GM21360 (cell line): ENCODE measurements around the gene NELL2.
"Not testable (repeated sequence)": the region's sequence is repeated elsewhere in the genome, so short reads cannot be mapped to it uniquely, and the experiment has no call there.

Experiments
- ATAC-seq: cut with Tn5 transposase; IDR thresholded peaks from one replicate; pipeline ENCODE4 v1.9.1; 2021; ENCODE audit warnings: mild to moderate bottlenecking, moderate library complexity; ENCODE audit not compliant: unreplicated experiment

Gene NELL2

DNA sequence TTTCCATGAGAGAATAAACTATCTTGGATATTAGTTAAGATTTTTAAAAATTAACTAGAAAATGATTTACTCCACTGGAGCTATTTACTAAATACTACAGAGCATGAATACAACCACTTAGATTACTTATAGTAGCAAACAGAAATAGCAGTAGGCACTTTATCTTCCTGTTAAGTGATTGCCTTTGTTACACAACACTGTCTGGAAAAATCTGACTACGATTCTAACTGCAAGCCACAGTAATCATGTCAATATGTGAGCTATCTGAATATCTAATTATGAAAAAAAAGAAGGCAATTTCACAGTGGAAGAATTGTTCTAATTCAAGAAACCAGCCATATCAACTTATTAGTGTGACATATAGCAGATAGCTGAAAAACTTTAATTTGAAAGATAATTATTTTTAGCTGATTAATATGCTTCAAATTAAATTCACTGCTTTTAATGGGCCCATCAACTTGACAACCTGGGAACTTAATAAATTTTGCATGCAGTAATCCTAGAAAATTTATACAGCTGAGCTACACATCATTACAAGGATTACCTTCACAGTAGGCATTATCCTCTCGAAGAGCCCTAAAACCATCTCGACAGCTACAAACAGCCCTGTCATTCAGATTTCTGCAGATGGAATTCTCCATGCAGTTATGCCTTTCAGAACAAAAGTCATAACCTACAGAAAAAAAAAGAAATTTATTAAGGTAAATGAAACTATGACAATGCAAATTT is 172.8 kb downstream of the NELL2 start:
- no peak for ATAC-seq

DNA sequence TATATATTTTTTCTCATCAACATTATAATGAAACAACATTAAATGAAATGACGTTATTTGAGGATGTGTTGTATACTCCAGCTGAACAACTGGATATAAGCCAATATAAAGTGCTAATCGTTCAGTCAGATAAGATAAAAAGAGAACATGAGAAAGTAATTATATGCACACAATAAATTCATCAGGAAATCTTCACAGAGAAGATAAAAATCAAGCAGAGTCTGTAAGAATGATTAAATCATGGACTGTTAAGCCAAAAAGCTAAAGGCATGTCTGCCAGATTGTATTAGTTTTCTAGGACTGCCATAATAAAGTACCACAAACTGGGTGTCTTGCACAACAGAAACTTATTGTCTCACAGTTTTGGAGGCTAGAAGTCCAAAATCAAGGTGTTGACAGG is 178.6 kb downstream of the NELL2 start:
- ATAC-seq = no peak

DNA sequence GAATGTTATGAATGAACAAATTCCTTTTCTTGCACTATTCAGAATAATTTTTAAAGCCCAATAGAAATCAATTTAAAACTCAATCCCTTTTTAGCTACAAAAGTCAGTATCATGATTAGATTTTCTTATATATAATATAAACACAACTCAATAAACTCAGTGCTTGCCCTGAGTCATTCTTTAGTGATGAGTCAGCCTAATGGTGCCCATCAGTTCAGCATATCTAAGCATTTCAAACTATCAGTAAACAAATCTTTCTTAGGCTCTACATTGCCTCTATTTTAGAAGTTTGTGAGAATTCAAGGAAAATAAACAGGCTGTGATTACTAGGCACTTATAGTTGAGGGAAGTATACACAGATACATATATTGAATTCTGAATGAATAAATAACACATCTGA is 179.6 kb downstream of the NELL2 start:
- ATAC-seq = no peak

DNA sequence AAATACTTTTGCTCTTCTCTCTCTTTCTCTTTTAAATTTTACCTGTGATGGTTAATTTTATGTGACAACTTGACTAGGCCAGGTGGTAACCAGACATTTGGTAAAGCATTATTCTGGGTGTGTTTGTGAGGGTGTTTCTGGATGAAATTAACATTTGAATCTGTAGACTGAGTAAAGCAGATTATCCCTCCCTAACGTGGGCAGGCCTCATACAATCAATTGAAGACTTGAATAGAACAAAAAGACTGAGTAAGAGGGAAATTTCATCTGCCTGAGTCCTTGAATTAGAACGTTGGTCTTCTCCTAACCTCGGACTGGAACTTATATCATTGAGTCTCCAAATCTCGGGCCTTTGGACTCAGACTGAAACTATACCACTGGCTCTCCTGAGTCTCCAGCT is 182.1 kb downstream of the NELL2 start:
- no peak for ATAC-seq

DNA sequence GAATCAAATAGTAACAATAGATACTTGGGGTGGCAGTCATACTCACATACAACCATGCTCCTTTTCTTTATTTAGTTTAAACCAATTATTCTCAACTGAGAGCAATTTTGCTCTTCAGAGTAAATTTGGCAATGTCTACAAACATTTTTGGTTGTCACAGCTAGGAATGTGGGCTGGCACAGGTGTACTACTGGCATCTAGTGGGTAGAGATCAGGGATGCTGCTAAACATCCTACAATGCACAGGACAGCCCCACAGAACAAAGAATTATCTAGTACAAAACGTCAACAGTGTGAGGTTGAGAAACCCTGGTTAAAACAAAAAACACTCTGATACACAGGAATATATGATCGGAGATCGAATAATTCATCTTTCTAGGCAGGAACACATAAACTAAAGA is 186.5 kb downstream of the NELL2 start:
- ATAC-seq = no peak

DNA sequence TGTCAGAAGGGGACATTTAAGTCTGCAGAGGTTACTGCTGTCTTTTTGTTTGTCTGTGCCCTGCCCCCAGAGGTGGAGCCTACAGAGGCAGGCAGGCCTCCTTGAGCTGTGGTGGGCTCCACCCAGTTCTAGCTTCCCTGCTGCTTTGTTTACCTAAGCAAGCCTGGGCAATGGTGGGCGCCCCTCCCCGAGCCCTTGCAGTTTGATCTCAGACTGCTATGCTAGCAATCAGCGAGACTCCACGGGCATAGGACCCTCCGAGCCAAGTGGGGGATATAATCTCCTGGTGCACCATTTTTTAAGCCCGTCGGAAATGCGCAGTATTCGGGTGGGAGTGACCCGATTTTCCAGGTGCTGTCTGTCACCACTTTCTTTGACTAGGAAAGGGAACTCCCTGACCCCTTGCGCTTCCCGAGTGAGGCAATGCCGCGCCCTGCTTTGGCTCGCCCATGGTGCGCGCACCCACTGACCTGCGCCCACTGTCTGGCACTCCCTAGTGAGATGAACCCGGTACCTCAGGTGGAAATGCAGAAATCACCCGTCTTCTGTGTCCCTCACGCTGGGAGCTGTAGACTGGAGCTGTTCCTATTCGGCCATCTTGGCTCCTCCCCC is 189.2 kb downstream of the NELL2 start:
- ATAC-seq = not testable (repeated sequence)

DNA sequence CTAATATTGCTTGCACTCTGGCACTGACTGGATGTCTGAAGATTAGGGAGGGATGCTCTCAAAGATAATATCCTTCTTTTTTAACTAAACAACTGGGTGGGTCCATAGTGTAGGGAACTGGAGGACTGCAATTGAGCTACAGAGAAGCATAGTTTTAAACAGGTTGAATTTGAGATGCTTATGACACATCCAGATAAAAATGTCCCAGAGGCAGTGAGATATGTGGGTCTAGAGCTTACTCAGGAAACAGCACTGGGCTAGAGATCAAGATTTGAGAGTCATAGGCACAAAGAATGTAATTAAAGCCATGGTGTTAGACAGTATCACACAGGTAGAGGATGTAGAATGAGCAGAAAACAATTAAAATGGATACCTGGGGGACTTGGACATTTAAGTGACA is 198.4 kb downstream of the NELL2 start:
- ATAC-seq = no peak

DNA sequence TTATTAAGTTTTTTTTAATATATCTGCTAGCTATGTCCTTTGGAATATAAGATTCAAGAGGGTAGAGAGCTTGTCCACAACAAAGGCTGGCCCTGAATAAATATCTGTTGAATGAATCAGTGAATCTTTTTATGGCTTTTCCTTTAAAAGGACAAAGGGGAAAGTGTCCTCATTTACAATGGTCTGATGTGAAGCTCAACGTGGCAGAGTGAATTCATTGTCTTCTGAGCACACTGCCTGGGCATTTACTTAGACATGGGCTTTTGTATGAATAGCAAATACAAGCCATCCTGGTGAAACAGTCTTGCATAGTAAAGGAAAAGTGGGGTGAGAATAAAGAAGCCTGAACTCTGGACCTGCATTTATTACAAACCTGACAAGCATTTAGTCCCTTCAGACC is 201.2 kb downstream of the NELL2 start:
- ATAC-seq = no peak

DNA sequence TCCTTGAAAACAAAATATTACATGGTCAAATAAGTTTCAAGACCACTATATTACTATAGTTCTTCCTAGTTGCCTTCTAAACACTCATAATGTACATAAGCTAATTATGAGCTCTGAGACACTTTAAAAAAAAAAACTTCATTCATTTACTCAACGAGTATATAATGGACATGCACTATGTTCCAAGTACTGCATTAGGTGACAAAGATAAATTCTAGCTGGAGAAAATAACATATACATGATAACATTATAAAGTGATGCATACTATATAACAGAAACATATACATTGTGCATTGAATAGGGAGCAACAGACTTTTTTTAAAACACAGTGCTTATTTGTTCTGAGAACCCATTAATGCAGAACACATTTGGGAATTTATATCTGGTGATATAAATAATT is 202.3 kb downstream of the NELL2 start:
- ATAC-seq = no peak

DNA sequence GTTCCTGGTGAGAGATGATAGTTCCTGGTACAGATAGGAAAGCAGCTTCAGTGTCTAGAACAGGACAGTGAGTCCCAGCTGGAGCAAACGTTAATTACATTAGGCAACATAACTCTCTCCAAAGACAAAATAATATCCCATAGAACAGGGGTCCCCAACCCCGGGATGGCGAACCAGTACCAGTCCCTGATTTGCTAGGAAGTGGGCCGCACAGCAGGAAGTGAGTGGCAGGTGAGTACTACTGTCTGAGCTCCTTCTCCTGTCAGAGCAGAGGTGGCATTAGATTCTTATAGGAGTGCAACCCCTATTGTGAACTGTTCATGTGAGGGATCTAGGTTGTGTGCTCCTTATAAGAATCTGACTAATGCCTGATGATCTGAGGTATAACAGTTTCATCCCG is 204.1 kb downstream of the NELL2 start:
- no peak for ATAC-seq

DNA sequence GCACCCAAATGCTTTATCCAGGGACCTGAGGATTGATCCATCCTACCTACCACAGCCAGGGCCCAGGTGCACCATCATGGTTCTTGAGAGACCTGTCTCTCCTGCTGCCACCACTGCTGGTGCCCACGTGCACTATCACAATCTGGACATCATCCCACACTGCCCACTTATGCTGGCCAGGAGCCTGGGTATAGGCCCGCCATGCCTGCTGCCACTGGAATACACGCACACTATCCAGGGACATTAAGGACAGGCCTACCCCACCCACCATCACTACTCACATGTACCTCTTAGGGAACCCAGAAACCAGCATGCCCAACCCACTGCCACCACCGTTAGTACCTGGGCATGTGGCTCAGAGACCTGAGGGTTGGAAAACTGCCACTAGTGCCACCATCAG is 207.7 kb downstream of the NELL2 start:
- ATAC-seq = no peak

DNA sequence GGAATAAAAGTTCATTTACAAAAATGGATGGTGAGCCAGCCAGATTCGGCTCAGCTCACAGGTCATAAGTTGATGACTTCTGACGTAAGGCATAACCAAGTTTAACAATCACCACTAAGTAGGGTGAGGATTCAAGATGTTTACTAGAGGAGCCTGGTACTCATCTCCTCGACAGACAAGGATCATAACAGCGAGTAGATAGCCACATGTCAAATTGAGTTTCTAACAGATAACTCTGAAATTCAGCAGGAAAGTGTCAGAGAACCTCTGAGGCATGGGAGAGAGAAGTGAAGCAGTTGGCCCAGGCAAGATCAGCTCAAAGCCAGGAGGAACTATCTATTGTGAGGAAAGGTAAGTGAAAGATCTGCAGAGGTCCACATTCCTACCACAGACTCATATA is 208.7 kb downstream of the NELL2 start:
- ATAC-seq = no peak

DNA sequence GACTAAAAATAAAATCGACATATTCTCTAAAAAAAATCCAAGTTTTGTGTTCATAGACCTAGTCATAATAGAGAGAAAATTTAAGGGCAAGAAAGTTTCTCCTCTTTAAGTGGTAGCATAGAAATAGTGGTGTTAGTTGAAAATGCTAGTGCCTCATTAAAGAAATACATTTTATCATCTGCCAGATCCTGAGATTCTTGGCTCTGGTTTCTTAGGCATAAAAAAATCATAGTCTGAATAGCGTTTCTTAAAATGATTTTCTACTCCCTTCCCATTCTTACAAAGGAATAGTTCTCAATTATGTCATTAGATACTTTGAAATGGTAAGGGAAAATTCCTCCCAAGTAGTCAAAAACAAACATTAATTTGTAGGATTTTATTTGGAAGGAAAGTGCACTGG is 212.8 kb downstream of the NELL2 start:
- no peak for ATAC-seq

DNA sequence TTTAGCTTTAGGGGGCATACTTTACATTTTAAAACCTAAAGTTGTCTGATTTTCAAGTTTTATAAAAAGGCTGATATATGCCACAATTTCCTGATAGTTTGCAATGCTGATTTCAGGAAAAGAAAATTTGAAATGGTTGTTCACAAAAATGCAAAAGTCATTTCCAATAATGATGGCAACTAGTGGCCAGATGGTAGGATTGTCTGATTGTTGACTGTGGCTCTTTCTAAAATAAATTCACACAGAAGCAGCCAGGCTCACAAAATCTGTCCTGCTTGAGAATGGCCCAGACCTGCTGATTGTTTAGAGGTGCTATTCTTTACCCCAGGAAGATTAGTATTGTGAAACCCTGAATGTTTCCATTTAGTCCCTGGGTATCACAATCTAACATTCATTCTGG is 220.3 kb downstream of the NELL2 start:
- no peak for ATAC-seq

DNA sequence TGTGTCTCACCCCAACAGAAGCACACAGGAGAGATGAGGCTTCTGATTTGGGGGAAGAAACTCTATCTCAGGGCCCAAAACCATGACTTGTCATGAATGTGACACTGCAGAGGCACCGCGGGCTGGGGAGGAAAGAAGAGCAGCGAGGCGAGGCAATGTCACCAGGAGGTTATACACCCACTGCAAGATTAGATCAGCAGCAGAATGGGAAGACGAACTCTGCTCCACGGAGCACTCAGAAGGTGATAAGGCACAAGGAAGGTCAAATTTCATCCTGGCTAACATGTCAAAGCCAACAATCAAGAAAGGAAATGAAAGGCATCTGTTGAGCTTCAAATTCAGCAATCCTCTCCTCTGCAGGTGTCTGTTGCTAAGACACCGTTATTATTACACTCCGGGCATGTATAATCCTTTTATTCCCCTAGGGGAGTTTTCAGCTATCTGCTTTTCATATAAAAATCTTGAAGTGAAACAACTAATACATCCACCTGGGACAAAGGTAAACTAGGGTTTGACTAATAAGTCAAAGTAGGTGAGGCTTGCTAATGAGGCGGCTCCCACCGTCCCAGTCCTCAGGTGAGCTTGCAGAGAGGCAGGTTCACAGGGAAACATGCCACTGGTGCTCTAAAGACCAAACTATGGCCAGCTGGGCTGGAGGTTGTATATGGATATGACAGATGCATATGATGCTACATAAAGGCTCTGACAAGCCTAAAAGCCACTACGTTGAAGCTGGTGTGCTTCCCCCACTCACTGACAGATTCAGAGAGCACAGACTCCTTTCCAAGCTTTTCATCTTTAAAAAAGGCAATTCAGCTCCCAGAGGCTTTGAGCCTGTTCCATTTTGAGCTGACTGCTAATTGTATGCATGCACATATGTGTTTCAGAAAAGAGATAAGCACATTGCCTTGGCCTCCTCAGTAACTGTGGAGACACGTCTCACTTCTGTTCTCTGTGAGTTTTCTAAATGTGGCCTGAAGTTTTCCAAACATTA is 221.2 kb downstream of the NELL2 start:
- ATAC-seq = no peak

DNA sequence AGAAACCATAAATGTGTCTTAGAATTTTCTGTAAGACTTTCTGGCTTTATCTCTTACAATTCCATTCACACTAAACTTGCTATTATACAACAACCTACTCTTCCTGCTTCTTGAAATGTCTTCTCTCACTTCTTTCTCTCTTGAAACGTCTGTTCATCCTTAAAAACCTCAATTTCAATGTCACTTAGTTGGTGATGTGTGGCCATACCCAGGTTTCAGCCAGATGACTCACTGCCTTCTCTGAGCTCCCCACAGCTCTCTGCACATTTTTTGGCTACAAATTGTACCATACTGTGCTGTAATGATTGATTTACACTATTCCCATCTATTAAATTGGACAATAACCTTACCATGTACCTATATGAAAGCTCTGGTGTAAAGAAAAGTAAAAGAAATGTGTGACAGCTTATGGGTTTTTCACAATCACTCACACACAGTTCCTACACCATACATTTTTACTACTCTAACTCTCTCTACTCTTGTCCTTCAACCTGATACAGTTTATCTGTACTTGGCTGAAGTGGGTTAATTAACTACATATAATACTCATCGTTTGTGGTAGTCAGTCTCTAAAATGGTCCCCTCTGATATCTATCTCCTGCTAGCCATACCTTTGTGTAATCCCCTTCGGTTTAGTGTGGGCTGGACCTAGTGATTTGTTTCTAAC is 222.1 kb downstream of the NELL2 start:
- ATAC-seq = no peak

DNA sequence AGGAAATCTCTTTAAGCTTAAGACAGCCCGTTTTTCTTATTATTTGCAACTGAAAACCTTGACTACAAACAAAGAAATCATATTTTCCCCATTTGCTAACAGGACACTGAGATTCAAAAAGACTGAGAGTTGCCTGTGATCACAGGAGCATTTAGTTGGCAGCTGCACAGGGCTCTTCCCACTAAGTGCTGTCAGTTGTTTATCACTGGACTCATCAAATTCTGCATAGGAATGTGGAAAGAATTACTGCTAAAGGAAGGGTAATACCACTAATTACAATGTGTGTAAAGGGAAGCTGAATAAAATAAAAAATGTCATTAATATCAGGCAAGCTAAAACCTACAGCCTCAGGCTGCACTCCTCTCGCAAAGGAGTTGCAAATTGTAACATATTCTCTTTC is 226.4 kb downstream of the NELL2 start:
- ATAC-seq = no peak

DNA sequence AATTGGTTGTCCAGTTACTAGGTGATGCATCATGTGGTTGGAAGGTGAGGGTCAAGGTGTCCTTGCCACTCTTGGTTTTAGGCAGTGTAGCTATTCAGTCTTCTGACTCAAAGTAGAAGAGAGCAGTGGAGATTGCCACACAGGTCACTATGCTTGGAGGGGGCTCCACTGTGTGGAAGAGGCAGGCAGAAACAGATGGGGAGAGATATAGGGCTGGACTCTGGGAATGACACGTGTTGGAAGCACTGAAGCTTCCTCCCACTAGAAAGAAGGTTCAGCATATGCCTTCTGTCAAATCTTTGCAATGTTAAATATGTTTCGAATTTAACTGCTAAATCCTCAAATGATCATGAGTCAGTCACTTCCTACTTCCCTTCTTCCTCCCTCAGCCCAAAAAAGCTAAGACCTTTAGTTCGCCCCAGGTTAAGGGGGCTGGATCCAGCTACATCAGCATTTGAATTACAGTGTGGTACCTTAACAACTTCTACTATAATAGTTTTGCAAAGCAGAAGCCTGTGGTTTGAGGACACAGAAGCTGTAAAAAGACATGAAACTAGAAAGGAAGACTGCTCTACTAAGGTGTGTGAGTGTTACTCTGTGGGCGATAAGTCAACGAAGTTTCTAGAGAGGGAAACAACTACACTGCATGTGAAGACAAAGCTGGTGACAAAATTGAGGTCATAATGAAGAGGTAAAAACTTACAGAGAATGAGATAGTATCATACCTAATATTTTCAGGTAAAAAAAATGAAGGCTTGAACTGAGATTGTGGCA is 228.0 kb downstream of the NELL2 start:
- no peak for ATAC-seq

DNA sequence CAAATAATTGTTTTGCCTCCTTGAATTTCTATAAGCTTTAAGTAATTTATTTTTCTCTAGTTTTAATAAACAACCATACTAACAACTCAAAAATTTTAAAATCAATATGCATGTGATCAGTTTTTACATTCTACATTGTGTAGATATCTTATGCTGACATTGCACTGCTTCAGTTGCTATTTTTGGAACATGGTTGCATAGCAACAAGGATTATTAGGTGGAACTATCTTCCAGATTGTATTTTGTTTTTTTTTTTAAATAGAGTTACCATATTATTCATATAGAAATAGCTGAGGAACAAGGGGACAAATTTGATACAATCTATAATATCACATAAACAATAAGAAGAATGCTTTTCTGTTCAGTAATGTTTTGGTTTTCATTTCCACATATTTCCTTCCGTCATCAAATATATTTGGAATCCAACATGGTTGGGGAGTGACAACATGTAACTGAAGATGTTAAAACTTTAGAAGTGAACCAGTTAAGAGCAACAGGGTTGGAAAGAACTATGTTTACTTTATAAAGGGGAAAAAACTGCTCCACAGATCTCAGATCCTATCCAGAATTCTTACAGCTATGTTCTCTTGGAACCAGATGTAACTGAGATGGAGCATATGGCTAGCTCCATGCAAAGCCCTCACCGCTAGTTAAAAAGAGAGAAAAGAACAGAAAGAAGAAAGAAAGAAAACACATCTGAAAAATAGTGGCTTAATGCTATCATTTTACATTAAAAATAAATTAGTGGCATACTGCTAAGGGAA is 235.5 kb downstream of the NELL2 start:
- ATAC-seq = no peak

DNA sequence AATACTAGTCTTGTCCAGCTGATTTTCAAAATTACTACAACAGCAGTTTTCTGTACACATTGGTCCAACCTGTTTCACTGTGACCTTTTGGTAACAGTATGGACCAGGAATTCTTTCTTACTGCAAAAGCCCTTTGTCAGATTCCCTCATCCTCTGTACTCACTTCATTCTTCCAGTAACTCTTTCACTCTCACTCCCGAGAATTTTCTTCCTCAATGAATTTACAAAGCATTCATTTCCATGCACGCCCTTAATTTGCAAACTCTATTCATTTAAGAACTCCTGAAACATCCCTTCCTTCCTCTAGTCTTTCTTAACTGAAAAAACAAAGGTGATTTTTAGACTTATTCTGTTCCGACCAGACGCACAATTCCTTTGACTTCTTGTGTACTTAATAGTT is 238.2 kb downstream of the NELL2 start:
- no peak for ATAC-seq
